Activated T-cell treated with anti-CD3 and anti-CD28 coated beads, Interleukin-2, amount 50 U/mL, for 48 hours (primary cell): ENCODE results near the gene ITGB3.

Experiments
- DNase-seq, 2 experiments: peaks; one replicate each; pipeline ENCODE4 v3.0.0-alpha.2; 2020

ITGB3 gene

GRCh38 chr17:47277921-47278320 lies 24.3 kb downstream of the ITGB3 start:
- DNase-seq: no peak

- DNase-seq: no peak
Observed at GRCh38 chr17:47278561-47278960, 24.9 kb downstream of the ITGB3 start.

GRCh38 chr17:47279062-47279801 lies 25.6 kb downstream of the ITGB3 start:
- no peak for DNase-seq

GRCh38 chr17:47280072-47280811 lies 26.6 kb downstream of the ITGB3 start:
- DNase-seq: no peak

GRCh38 chr17:47281216-47281615 lies 27.6 kb downstream of the ITGB3 start:
- no peak for DNase-seq

GRCh38 chr17:47285003-47285402 lies 31.4 kb downstream of the ITGB3 start:
- DNase-seq: no peak

- DNase-seq: no peak
Observed at GRCh38 chr17:47286198-47286914, 32.7 kb downstream of the ITGB3 start.

- no peak for DNase-seq
Observed at GRCh38 chr17:47287068-47287467, 33.4 kb downstream of the ITGB3 start.

- DNase-seq: no peak
Observed at GRCh38 chr17:47287639-47288038, 34.0 kb downstream of the ITGB3 start.

- no peak for DNase-seq
Observed at GRCh38 chr17:47288531-47289116, 35.0 kb downstream of the ITGB3 start.

GRCh38 chr17:47289302-47289701 lies 35.7 kb downstream of the ITGB3 start:
- no peak for DNase-seq

- DNase-seq: no peak
Observed at GRCh38 chr17:47290870-47291241, 37.2 kb downstream of the ITGB3 start.

- no peak for DNase-seq
Observed at GRCh38 chr17:47291242-47291873, 37.7 kb downstream of the ITGB3 start.

- no peak for DNase-seq
Observed at GRCh38 chr17:47292206-47292605, 38.6 kb downstream of the ITGB3 start.

GRCh38 chr17:47295037-47295873 lies 41.6 kb downstream of the ITGB3 start:
- DNase-seq: no peak

- DNase-seq: no peak
Observed at GRCh38 chr17:47295874-47296255, 42.2 kb downstream of the ITGB3 start.

- no peak for DNase-seq
Observed at GRCh38 chr17:47297661-47298400, 44.2 kb downstream of the ITGB3 start.

GRCh38 chr17:47298712-47299111 lies 45.1 kb downstream of the ITGB3 start:
- DNase-seq: no peak

- no peak for DNase-seq
Observed at GRCh38 chr17:47299239-47299910, 45.7 kb downstream of the ITGB3 start.

- DNase-seq: no peak
Observed at GRCh38 chr17:47300718-47301117, 47.1 kb downstream of the ITGB3 start.

GRCh38 chr17:47301161-47301560 lies 47.5 kb downstream of the ITGB3 start:
- no peak for DNase-seq
